H1 (cell line): Measurements from ENCODE around the gene TOP2B. TPM values are rescaled to one million over a fixed set of nuclear protein-coding genes. Genes with fewer than 3 reads are reported as not detected.
A peak's percentile ranks its signal among the peaks of the same experiment; 100 is the strongest.

Source experiments
- CTCF ChIA-PET: fragments of 300-600 bp; sonication (Branson Sonifier 250); formaldehyde crosslinking; loops from one replicate; lab custom pipeline; 2021; ENCODE audit not compliant: partially characterized antibody; lab: Charles Lee
- POLR2A ChIA-PET: fragments of 300-600 bp; sonication (Branson Sonifier 250); formaldehyde crosslinking; loops from one replicate; lab custom pipeline; 2021; ENCODE audit warnings: inconsistent platforms; ENCODE audit not compliant: partially characterized antibody; lab: Charles Lee
- DNase-seq, 2 experiments: peaks; one replicate each; pipeline versions ENCODE4 v3.0.0 to v3.0.0-alpha.2; 2010 to 2022; ENCODE audit warnings: low spot score in 2 of 2, low read depth in 1 of 2, mixed read lengths in 1 of 2
- FAIRE-seq: peaks from 2 replicates; lab custom pipeline; 2011; peaks lifted over from hg19 to GRCh38; lab: Jason Lieb, UNC
- H2AFZ ChIP-seq: 2 replicates; pipeline ENCODE4 v1.8.1; 2012; ENCODE audit warnings: low read length, inconsistent platforms
- H2AK5ac ChIP-seq: 2 replicates; pipeline ENCODE4 v1.6.1; 2013; ENCODE audit warnings: low read depth, low read length
- H2BK120ac ChIP-seq: replicated peaks from 2 replicates; pipeline ENCODE3; 2013; ENCODE audit warnings: low read depth, low read length, inconsistent platforms
- H2BK12ac ChIP-seq: 2 replicates; pipeline ENCODE4 v1.6.1; 2013; ENCODE audit warnings: low read depth, low read length
- H2BK15ac ChIP-seq: 2 replicates; pipeline ENCODE4 v1.6.1; 2013; ENCODE audit warnings: low read length
- H2BK20ac ChIP-seq: 2 replicates; pipeline ENCODE4 v1.6.1; 2013; ENCODE audit warnings: low read length
- H2BK5ac ChIP-seq: 2 replicates; pipeline ENCODE4 v1.6.1; 2013; ENCODE audit warnings: low read depth, low read length
- H3K14ac ChIP-seq: 2 replicates; pipeline ENCODE4 v1.6.1; 2013; ENCODE audit warnings: inconsistent platforms; ENCODE audit not compliant: insufficient read length
- H3K18ac ChIP-seq: 2 replicates; pipeline ENCODE4 v1.6.1; 2013; ENCODE audit warnings: low read length; ENCODE audit errors: extremely low read depth
- H3K23ac ChIP-seq: 2 replicates; pipeline ENCODE4 v1.6.1; 2013; ENCODE audit warnings: inconsistent platforms; ENCODE audit not compliant: insufficient read length
- H3K23me2 ChIP-seq: 2 replicates; pipeline ENCODE4 v1.6.1; 2013; ENCODE audit warnings: low read depth, low read length
- H3K27ac ChIP-seq: 2 replicates; pipeline ENCODE4 v1.6.1; 2011; ENCODE audit warnings: low read depth, low read length, inconsistent platforms
- H3K27me3 ChIP-seq, 4 experiments: replicated peaks in 1 of 4; 1 replicate in 1 of 4; 2 replicates in 3 of 4; pipeline versions ENCODE4 v1.6.1 to v1.8.1; 2011 to 2013; ENCODE audit warnings: low read length in 3 of 4, mild to moderate bottlenecking in 3 of 4, inconsistent platforms in 2 of 4, mixed read lengths in 2 of 4, moderate library complexity in 1 of 4; ENCODE audit not compliant: control insufficient read depth in 3 of 4, insufficient read depth in 3 of 4; ENCODE audit errors: extremely low read depth in 1 of 4
- H3K36me3 ChIP-seq, 4 experiments: 2 replicates each; pipeline versions ENCODE4 v1.6.1 to v1.8.1; 2011 to 2013; ENCODE audit warnings: mild to moderate bottlenecking in 4 of 4, low read length in 3 of 4, moderate library complexity in 2 of 4, control low read depth in 1 of 4, inconsistent platforms in 1 of 4; ENCODE audit not compliant: insufficient read depth in 4 of 4, control insufficient read depth in 2 of 4
- H3K4ac ChIP-seq: replicated peaks from 2 replicates; pipeline ENCODE3; 2013; ENCODE audit warnings: low read length, low read depth, mixed read lengths, inconsistent platforms; ENCODE audit not compliant: insufficient read length
- H3K4me1 ChIP-seq, 4 experiments: replicated peaks in 1 of 4; 1 replicate in 1 of 4; 2 replicates in 3 of 4; pipeline versions ENCODE4 v1.6.1 to v1.8.1; 2011 to 2013; ENCODE audit warnings: low read length in 3 of 4, inconsistent platforms in 2 of 4, mixed read lengths in 1 of 4; ENCODE audit not compliant: insufficient read depth in 4 of 4, control insufficient read depth in 3 of 4
- H3K4me2 ChIP-seq, 2 experiments: 2 replicates each; pipeline versions ENCODE4 v1.6.1 to v1.8.1; 2011 to 2013; ENCODE audit warnings: low read depth in 2 of 2, low read length in 2 of 2, control low read depth in 1 of 2, inconsistent platforms in 1 of 2, mild to moderate bottlenecking in 1 of 2; ENCODE audit not compliant: insufficient read depth in 1 of 2
- H3K4me3 ChIP-seq, 4 experiments: fragments of 200-600, 300-600 bp in 1 of 4; sonication (generic), shearing (Covaris generic), sonication (Bioruptor Twin) in 1 of 4; 2 replicates each; pipeline versions ENCODE4 v1.5.1 to v1.8.1; 2011 to 2016; ENCODE audit warnings: low read length in 4 of 4, low read depth in 3 of 4, control low read depth in 2 of 4, inconsistent platforms in 2 of 4, mild to moderate bottlenecking in 2 of 4, mixed read lengths in 1 of 4, moderate library complexity in 1 of 4; ENCODE audit not compliant: insufficient read depth in 2 of 4; ENCODE audit errors: extremely low read depth in 1 of 4
- H3K56ac ChIP-seq: replicated peaks from 2 replicates; pipeline ENCODE3; 2013; ENCODE audit warnings: low read depth, mild to moderate bottlenecking, mixed read lengths, low read length, inconsistent platforms; ENCODE audit not compliant: insufficient read length
- H3K79me1 ChIP-seq: 2 replicates; pipeline ENCODE4 v1.6.1; 2013; ENCODE audit warnings: low read depth, low read length, control low read depth
- H3K79me2 ChIP-seq, 2 experiments: 2 replicates each; pipeline versions ENCODE4 v1.6.1 to v1.8.1; 2012 to 2013; ENCODE audit warnings: low read length in 2 of 2, mild to moderate bottlenecking in 2 of 2, inconsistent platforms in 1 of 2; ENCODE audit not compliant: insufficient read depth in 2 of 2, control insufficient read depth in 1 of 2
- H3K9ac ChIP-seq, 4 experiments: replicated peaks in 1 of 4; 1 replicate in 1 of 4; 2 replicates in 3 of 4; pipeline versions ENCODE4 v1.6.1 to v1.8.1; 2011 to 2013; ENCODE audit warnings: low read depth in 3 of 4, low read length in 3 of 4, control low read depth in 2 of 4, mild to moderate bottlenecking in 2 of 4, moderate library complexity in 2 of 4, inconsistent platforms in 1 of 4; ENCODE audit errors: extremely low read depth in 1 of 4
- H3K9me3 ChIP-seq, 2 experiments: 2 replicates each; pipeline versions ENCODE4 v1.6.1 to v1.8.1; 2012 to 2013; ENCODE audit warnings: mild to moderate bottlenecking in 2 of 2, moderate library complexity in 2 of 2, control low read depth in 1 of 2, inconsistent platforms in 1 of 2, low read depth in 1 of 2, low read length in 1 of 2, mixed read lengths in 1 of 2; ENCODE audit not compliant: insufficient read depth in 2 of 2
- H4K20me1 ChIP-seq, 2 experiments: replicated peaks in 1 of 2; 2 replicates each; pipeline versions ENCODE3 to v1.8.1; 2011 to 2013; ENCODE audit warnings: inconsistent platforms in 2 of 2, low read length in 2 of 2, mild to moderate bottlenecking in 1 of 2; ENCODE audit not compliant: insufficient read depth in 2 of 2, control insufficient read depth in 1 of 2
- H4K5ac ChIP-seq: 2 replicates; pipeline ENCODE4 v1.6.1; 2013; ENCODE audit warnings: low read length, low read depth, mixed read lengths, inconsistent platforms; ENCODE audit not compliant: insufficient read length
- H4K8ac ChIP-seq: 2 replicates; pipeline ENCODE4 v1.8.0; 2013; ENCODE audit warnings: mild to moderate bottlenecking, moderate library complexity, low read length, inconsistent platforms; ENCODE audit not compliant: insufficient read depth; ENCODE audit errors: extremely low read depth
- H4K91ac ChIP-seq: replicated peaks from 2 replicates; pipeline ENCODE3; 2013; ENCODE audit warnings: low read length, mixed read lengths, inconsistent platforms; ENCODE audit not compliant: insufficient read length
- EGR1 ChIP-seq: IDR thresholded peaks from 2 replicates; pipeline ENCODE4 v1.6.1; 2011; ENCODE audit warnings: low read depth, low read length, borderline replicate concordance
- HDAC2 ChIP-seq, 2 experiments: fragments of 300-600 bp in 1 of 2; sonication (generic) in 1 of 2; IDR thresholded peaks; 2 replicates each; pipeline ENCODE4 v1.6.1; 2011 to 2012; ENCODE audit warnings: low read depth in 2 of 2, low read length in 2 of 2, mild to moderate bottlenecking in 2 of 2, moderate library complexity in 2 of 2, borderline replicate concordance in 1 of 2, inconsistent platforms in 1 of 2
- RAD21 ChIP-seq, 2 experiments: IDR thresholded peaks in 1 of 2; conservative IDR thresholded peaks in 1 of 2; 2 replicates each; pipeline ENCODE4 v1.6.1; 2011; ENCODE audit warnings: low read depth in 2 of 2, low read length in 2 of 2, improper control_type of control experiment in 1 of 2, inconsistent platforms in 1 of 2, mild to moderate bottlenecking in 1 of 2, moderate library complexity in 1 of 2
- TEAD4 ChIP-seq: IDR thresholded peaks from 2 replicates; pipeline ENCODE4 v1.6.1; 2012; ENCODE audit warnings: low read depth, low read length, inconsistent platforms, mixed read lengths
- YY1 ChIP-seq: IDR thresholded peaks from 2 replicates; pipeline ENCODE4 v1.6.1; 2011; ENCODE audit warnings: low read depth, mild to moderate bottlenecking, low read length
- WGBS, 2 experiments: shearing (Covaris generic) in 1 of 2; methylation state at CpG; one replicate each; pipeline versions ENCODE4 v1.1.6 to v1.1.7; 2013 to 2015; ENCODE audit warnings: low lambda C conversion rate in 2 of 2, mixed read lengths in 2 of 2, inconsistent platforms in 1 of 2, low coverage in 1 of 2, missing lambda C conversion rate in 1 of 2; ENCODE audit not compliant: insufficient replicate concordance in 2 of 2, insufficient coverage in 1 of 2, insufficient read length in 1 of 2; ENCODE audit errors: extremely low coverage in 1 of 2, missing lambda C conversion rate in 1 of 2; 5-methylcytosine and 5-hydroxymethylcytosine counted together
- polyA plus RNA-seq, 7 experiments: library from polyadenylated mRNA; depleted of rRNA in 3 of 7; stranded (reverse) in 5 of 7; unstranded in 2 of 7; fragments of >200 nt in 5 of 7; fragments of 200-250 nt in 2 of 7; gene quantifications; 1 replicate in 5 of 7; 2 replicates in 1 of 7; 4 replicates in 1 of 7; pipeline versions ENCODE4 v1.2.1 to v1.2.3, GENCODE V29; 2011 to 2013; ENCODE audit warnings: missing spikeins in 2 of 7, mixed read lengths in 2 of 7
- total RNA-seq: library from RNA; stranded (reverse); fragmentation: NEBNext Ultra II Directional; extraction: Animal tissue kit (Norgen Biotek cat#: 25700); gene quantifications from 2 replicates; pipeline ENCODE4 v1.2.1, GENCODE V29; 2021
- TF ChIP-seq, protein P1 (sequence below): IDR thresholded peaks from 2 replicates; pipeline ENCODE4 v1.6.1; 2012; ENCODE audit warnings: inconsistent platforms
- TF ChIP-seq, protein P2 (sequence below), 3 experiments: IDR thresholded peaks; 1 replicate in 2 of 3; 2 replicates in 1 of 3; pipeline versions ENCODE4 v1.5.1 to v1.6.1; 2011; ENCODE audit warnings: low read length in 3 of 3, mild to moderate bottlenecking in 3 of 3, inconsistent platforms in 2 of 3, low read depth in 1 of 3, moderate library complexity in 1 of 3; ENCODE audit not compliant: insufficient read depth in 1 of 3; ENCODE audit errors: control extremely low read depth in 1 of 3
- TF ChIP-seq, protein P3 (sequence below): IDR thresholded peaks from 2 replicates; pipeline ENCODE4 v1.6.1; 2012; ENCODE audit warnings: inconsistent platforms

TOP2B gene
- total and polyA plus RNA-seq, 2 of the 8 experiments (the other 6 are each of a cell fraction or from before 2014, with no cell fraction given) = 34.9 to 206 TPM

DNA sequence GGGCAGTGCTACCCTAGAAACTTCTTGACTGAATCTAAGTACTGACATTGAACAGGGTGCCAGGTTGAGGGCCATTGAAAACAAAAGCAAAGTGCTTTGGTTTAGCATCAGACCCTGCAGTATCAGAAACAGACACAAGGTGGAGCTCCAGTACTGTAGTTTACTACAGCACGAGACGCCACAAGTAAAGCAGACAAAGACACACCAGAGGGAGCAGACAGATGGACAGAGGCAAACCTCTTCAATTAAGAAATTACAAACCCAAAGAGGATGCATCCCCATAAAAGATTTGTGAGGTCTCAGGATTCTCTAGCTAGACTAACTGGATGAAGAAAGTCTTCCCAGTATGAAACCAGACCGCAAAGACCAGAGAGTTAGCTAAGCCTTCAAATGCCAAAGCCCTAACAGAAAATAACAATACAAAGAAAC, 16.6 kb downstream of the TOP2B start:
- peak; percentile 99 for FAIRE-seq
- TF ChIP-seq, protein P1, sequence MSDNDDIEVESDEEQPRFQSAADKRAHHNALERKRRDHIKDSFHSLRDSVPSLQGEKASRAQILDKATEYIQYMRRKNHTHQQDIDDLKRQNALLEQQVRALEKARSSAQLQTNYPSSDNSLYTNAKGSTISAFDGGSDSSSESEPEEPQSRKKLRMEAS = peak; percentile 26; the same call in 1 of the 2 replicates
- TF ChIP-seq, protein P2, sequence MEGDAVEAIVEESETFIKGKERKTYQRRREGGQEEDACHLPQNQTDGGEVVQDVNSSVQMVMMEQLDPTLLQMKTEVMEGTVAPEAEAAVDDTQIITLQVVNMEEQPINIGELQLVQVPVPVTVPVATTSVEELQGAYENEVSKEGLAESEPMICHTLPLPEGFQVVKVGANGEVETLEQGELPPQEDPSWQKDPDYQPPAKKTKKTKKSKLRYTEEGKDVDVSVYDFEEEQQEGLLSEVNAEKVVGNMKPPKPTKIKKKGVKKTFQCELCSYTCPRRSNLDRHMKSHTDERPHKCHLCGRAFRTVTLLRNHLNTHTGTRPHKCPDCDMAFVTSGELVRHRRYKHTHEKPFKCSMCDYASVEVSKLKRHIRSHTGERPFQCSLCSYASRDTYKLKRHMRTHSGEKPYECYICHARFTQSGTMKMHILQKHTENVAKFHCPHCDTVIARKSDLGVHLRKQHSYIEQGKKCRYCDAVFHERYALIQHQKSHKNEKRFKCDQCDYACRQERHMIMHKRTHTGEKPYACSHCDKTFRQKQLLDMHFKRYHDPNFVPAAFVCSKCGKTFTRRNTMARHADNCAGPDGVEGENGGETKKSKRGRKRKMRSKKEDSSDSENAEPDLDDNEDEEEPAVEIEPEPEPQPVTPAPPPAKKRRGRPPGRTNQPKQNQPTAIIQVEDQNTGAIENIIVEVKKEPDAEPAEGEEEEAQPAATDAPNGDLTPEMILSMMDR (IDR thresholded peaks at IDR 0.05; ENCODE audit: control extremely low read depth in 1 of 3, insufficient read depth in 1 of 3, low read depth in 1 of 3, low read length in 3 of 3) = peak in 2 of 3 experiments; percentile 97 to 98; a peak in 3 of 4 replicates
- TF ChIP-seq TEAD4 (no peak), YY1 (peak; percentile 49; the same call in 1 of the 2 replicates), RAD21 (IDR thresholded peaks at IDR 0.05 in 1 of 2, conservative IDR thresholded peaks at IDR 0.05 in 1 of 2; ENCODE audit: low read depth in 2 of 2, low read length in 2 of 2) (peak; percentile 96 to 99), EGR1 (no peak), HDAC2 (IDR thresholded peaks at IDR 0.05; ENCODE audit: borderline replicate concordance in 1 of 2, low read depth in 2 of 2, low read length in 2 of 2) (0 out of 4 replicates have a peak, but pooled peaks of 1 of the 2 experiments have one; percentile 48)
- TF ChIP-seq, protein P3, sequence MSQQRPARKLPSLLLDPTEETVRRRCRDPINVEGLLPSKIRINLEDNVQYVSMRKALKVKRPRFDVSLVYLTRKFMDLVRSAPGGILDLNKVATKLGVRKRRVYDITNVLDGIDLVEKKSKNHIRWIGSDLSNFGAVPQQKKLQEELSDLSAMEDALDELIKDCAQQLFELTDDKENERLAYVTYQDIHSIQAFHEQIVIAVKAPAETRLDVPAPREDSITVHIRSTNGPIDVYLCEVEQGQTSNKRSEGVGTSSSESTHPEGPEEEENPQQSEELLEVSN = no peak

More for the DNA sequence above, 16.6 kb downstream of the TOP2B start:
- H3K27ac ChIP-seq = no peak overlapping the region
- peaks cover 0 to 10% (median 1%) of the 10 kb centered on the region in 4 experiments; a peak in 3 of 8 replicates for H3K36me3 ChIP-seq
- H3K79me2 ChIP-seq = peaks cover 4 to 84% of the 10 kb centered on the region in 2 experiments; a peak in 3 of 4 replicates
- H3K27me3 ChIP-seq = no peaks in the 10 kb centered on the region
- peak; percentile 63 to 94 for DNase-seq
- no peaks in the 10 kb centered on the region for H3K79me1 ChIP-seq
- H3K4me2 ChIP-seq = no peak overlapping the region; a peak in 1 of 4 replicates
- H2BK120ac ChIP-seq = no peak overlapping the region
- H3K14ac ChIP-seq = no peak overlapping the region
- H2BK20ac ChIP-seq = no peak overlapping the region
- H4K91ac ChIP-seq = no peak overlapping the region
- no peak overlapping the region for H3K18ac ChIP-seq
- no peak overlapping the region for H4K8ac ChIP-seq
- no peak overlapping the region for H2BK12ac ChIP-seq
- H3K23ac ChIP-seq = no peak overlapping the region
- H3K9me3 ChIP-seq = no peaks in the 10 kb centered on the region
- peaks cover 0 to 6% (median 2%) of the 10 kb centered on the region in 4 experiments; a peak in 3 of 7 replicates for H3K4me1 ChIP-seq
- ChIA-PET POLR2A (interaction anchor here (2.9 kb wide), 1 partner anchor 205 kb away, joined by 7 read pairs; no protein-coding TSS in a partner anchor), CTCF (interaction anchor here (0.6 to 7.2 kb wide), 53 partner anchors 8 to 1067 kb away, joined by 3 to 65 read pairs (median 4); partner anchors contain the start of gene NGLY1)
- no peak overlapping the region for H3K9ac ChIP-seq
- H3K56ac ChIP-seq = no peak overlapping the region
- H2AK5ac ChIP-seq = no peak overlapping the region
- no peak overlapping the region for H3K4me3 ChIP-seq
- H4K20me1 ChIP-seq = peaks cover 1 to 2% of the 10 kb centered on the region in 2 experiments
- H3K4ac ChIP-seq = no peak overlapping the region
- H3K23me2 ChIP-seq = no peaks in the 10 kb centered on the region
- no peak overlapping the region for H2BK5ac ChIP-seq
- H4K5ac ChIP-seq = no peak overlapping the region
- WGBS, 2 experiments = 23% methylated on average over 3 of the region's 3 CpGs; no CpG with 5 or more reads in 1 of the 2 experiments
- H2BK15ac ChIP-seq = no peak overlapping the region
- H2AFZ ChIP-seq = no peak overlapping the region
